ENCODE results near the gene TDRKH.
"Not testable (repeated sequence)": the region's sequence is repeated elsewhere in the genome, so short reads cannot be mapped to it uniquely, and the experiment has no call there.

Gene TDRKH

GRCh38 chr1:151803164-151803563 is 12.9 kb upstream of the TDRKH start:
- DNase-seq (ENCODE audit: low read depth in 2 of 3, low spot score in 2 of 3) = no peak

- no peak for DNase-seq (ENCODE audit: low read depth in 2 of 3, low spot score in 2 of 3)
Measured at GRCh38 chr1:151802372-151802771, 12.1 kb upstream of the TDRKH start.

GRCh38 chr1:151801846-151802245 is 11.5 kb upstream of the TDRKH start:
- DNase-seq (ENCODE audit: low read depth in 2 of 3, low spot score in 2 of 3) = no peak

- DNase-seq (ENCODE audit: low read depth in 2 of 3, low spot score in 2 of 3) = no peak
Measured at GRCh38 chr1:151801310-151801820, 11.1 kb upstream of the TDRKH start.

GRCh38 chr1:151800830-151801229 is 10.5 kb upstream of the TDRKH start:
- no peak for DNase-seq (ENCODE audit: low read depth in 2 of 3, low spot score in 2 of 3)

GRCh38 chr1:151799179-151800022 is 9.1 kb upstream of the TDRKH start:
- no peak for DNase-seq (ENCODE audit: low read depth in 2 of 3, low spot score in 2 of 3)

- no peak for DNase-seq (ENCODE audit: low read depth in 2 of 3, low spot score in 2 of 3)
Measured at GRCh38 chr1:151798571-151798970, 8.3 kb upstream of the TDRKH start.

GRCh38 chr1:151790940-151791651 is 796 bp upstream of the TDRKH start:
- no peak for DNase-seq (ENCODE audit: low read depth in 2 of 3, low spot score in 2 of 3)

- DNase-seq (ENCODE audit: low read depth in 2 of 3, low spot score in 2 of 3) = no peak
Measured at GRCh38 chr1:151787689-151788088, 2.6 kb downstream of the TDRKH start.

GRCh38 chr1:151783796-151784195 is 6.5 kb downstream of the TDRKH start:
- no peak for DNase-seq (ENCODE audit: low read depth in 2 of 3, low spot score in 2 of 3)

- no peak for DNase-seq (ENCODE audit: low read depth in 2 of 3, low spot score in 2 of 3)
Measured at GRCh38 chr1:151782741-151783140, 7.6 kb downstream of the TDRKH start.

GRCh38 chr1:151782026-151782425 is 8.3 kb downstream of the TDRKH start:
- not testable (repeated sequence) for DNase-seq (ENCODE audit: low read depth in 2 of 3, low spot score in 2 of 3)

GRCh38 chr1:151780736-151781135 is 9.6 kb downstream of the TDRKH start:
- DNase-seq (ENCODE audit: low read depth in 2 of 3, low spot score in 2 of 3) = not testable (repeated sequence)

- DNase-seq (ENCODE audit: low read depth in 2 of 3, low spot score in 2 of 3) = no peak
Measured at GRCh38 chr1:151779852-151780251, 10.4 kb downstream of the TDRKH start.

GRCh38 chr1:151777317-151777716 is 13.0 kb downstream of the TDRKH start:
- DNase-seq (ENCODE audit: low read depth in 2 of 3, low spot score in 2 of 3) = no peak

GRCh38 chr1:151776665-151777062 is 13.6 kb downstream of the TDRKH start:
- no peak for DNase-seq (ENCODE audit: low read depth in 2 of 3, low spot score in 2 of 3)

- no peak for DNase-seq (ENCODE audit: low read depth in 2 of 3, low spot score in 2 of 3)
Measured at GRCh38 chr1:151775894-151776664, 14.2 kb downstream of the TDRKH start.

GRCh38 chr1:151774256-151774922 is 15.9 kb downstream of the TDRKH start:
- no peak for DNase-seq (ENCODE audit: low read depth in 2 of 3, low spot score in 2 of 3)

- DNase-seq (ENCODE audit: low read depth in 2 of 3, low spot score in 2 of 3) = no peak
Measured at GRCh38 chr1:151773702-151774101, 16.6 kb downstream of the TDRKH start.

GRCh38 chr1:151769270-151769669 is 21.0 kb downstream of the TDRKH start:
- not testable (repeated sequence) for DNase-seq (ENCODE audit: low read depth in 2 of 3, low spot score in 2 of 3)

Measured in activated CD8-positive, alpha-beta memory T cell treated with anti-CD3 and anti-CD28 coated beads for 48 hours (primary cell).